Measurements from ENCODE around the gene RPS2.
A peak's percentile ranks its signal among the peaks of the same experiment; 100 is the strongest.
"Not testable (repeated sequence)": the region's sequence is repeated elsewhere in the genome, so short reads cannot be mapped to it uniquely, and the experiment has no call there.

The RPS2 gene

DNA sequence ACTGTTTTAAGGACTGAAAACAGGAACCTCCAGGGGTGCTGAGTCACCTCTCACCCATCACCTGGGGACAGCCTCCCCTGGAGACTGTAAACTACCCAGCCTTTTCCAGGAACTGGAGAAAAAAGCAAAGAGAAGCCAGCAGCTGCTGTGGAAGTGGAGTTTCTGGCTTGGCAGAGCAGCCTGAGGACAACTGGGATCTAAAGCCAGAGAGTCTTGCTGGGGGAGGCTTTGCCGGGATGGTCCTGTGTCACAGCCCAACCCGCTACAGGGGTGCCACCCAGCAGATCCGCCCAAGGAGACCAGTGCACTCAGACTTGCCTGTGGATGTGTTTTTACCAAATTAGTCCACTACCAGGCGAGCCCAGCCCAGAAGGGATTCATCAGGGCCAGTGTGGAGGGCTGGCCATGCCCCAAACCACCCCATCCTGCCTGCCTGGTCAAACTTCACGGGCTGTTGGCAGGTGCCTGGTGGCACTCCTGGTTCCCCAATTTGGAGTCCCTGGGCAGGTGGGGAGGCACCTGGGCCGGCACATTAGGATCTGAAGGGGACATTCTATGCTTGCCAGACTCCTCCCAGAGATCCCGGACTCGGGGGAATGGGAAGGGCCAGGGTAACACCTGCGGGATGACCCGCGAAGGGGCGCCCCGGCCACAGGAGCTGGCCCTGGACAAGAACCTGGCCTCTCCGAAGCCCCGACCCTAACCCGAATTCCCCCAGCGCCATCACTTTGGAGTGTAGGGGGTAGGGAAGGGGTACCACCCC lies 22.4 kb downstream of the RPS2 start:
- H3K4me2 ChIP-seq (ENCODE audit: low read length) = peak overlapping the region; percentile 90
- H2AFZ ChIP-seq (ENCODE audit: low read depth, low read length) = no peak overlapping the region
- peaks cover 27% of the 10 kb centered on the region for H3K36me3 ChIP-seq (replicated peaks; ENCODE audit: low read depth, low read length)
- peak overlapping the region; percentile 77 for H3K27ac ChIP-seq (ENCODE audit: low read length)
- H3K79me2 ChIP-seq (ENCODE audit: low read length) = peaks cover 19% of the 10 kb centered on the region
- H3K9me3 ChIP-seq (ENCODE audit: insufficient read depth, low read length) = no peaks in the 10 kb centered on the region
- peaks cover 15% of the 10 kb centered on the region for H4K20me1 ChIP-seq (ENCODE audit: insufficient read depth, low read length)
- H3K9ac ChIP-seq (ENCODE audit: low read length) = peak overlapping the region; percentile 86
- TF ChIP-seq, protein P1, sequence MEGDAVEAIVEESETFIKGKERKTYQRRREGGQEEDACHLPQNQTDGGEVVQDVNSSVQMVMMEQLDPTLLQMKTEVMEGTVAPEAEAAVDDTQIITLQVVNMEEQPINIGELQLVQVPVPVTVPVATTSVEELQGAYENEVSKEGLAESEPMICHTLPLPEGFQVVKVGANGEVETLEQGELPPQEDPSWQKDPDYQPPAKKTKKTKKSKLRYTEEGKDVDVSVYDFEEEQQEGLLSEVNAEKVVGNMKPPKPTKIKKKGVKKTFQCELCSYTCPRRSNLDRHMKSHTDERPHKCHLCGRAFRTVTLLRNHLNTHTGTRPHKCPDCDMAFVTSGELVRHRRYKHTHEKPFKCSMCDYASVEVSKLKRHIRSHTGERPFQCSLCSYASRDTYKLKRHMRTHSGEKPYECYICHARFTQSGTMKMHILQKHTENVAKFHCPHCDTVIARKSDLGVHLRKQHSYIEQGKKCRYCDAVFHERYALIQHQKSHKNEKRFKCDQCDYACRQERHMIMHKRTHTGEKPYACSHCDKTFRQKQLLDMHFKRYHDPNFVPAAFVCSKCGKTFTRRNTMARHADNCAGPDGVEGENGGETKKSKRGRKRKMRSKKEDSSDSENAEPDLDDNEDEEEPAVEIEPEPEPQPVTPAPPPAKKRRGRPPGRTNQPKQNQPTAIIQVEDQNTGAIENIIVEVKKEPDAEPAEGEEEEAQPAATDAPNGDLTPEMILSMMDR (IDR thresholded peaks at IDR 0.05; ENCODE audit: low read depth, low read length) = no peak
- no peak for TF ChIP-seq EZH2phosphoT487 (IDR thresholded peaks at IDR 0.05; ENCODE audit: low read depth)
- peaks cover 27% of the 10 kb centered on the region for H3K4me1 ChIP-seq (ENCODE audit: low read length)
- no peaks in the 10 kb centered on the region for H3K27me3 ChIP-seq (ENCODE audit: low read depth, low read length)
- peak overlapping the region; percentile 88 for H3K4me3 ChIP-seq (ENCODE audit: low read length)

DNA sequence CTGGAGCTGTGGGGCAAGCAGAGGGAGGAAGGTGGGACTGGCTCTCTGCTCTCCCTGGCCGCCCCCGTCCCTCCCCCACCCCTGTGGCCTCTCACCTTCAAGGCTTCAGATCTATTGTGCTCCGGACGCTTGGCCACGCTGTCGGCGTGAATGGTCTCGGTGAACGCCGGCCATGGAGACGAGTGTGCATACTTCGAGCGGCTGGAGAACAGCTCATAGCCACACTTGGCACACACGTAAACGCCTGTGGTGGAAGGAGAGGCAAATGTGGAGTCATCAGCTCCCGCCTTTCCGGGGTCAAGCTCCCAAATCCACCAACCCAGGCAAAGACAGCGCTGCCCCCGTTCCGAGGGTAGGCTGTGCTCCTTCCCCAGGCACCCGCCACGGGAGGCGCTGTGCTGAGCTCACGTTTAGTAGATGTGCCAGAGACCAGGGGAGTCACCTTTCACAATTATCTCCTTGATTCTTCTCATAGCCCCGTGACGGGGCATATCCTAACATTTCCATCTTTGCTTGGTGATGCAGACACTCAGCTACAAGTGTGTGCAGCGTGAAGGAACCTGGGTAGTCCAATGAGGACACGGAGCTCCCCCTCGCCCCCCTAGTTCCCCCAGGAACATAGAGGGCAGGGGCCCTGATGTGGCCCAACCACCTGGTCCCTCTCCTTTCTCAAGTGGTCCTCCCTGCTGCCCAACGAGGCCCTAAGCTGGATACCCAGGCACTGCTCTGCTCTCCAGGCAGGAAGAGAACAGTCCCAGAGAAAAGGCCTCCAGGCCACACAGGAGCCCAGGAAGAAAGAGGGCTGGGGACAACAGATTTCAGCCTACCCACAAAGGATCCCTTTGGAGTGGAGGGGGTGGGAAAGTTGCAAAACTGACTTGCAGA lies 23.2 kb downstream of the RPS2 start:
- Histone ChIP-seq H3K79me2 (ENCODE audit: low read length) (peaks cover 19% of the 10 kb centered on the region), H2AFZ (ENCODE audit: low read depth, low read length) (no peak overlapping the region)

DNA sequence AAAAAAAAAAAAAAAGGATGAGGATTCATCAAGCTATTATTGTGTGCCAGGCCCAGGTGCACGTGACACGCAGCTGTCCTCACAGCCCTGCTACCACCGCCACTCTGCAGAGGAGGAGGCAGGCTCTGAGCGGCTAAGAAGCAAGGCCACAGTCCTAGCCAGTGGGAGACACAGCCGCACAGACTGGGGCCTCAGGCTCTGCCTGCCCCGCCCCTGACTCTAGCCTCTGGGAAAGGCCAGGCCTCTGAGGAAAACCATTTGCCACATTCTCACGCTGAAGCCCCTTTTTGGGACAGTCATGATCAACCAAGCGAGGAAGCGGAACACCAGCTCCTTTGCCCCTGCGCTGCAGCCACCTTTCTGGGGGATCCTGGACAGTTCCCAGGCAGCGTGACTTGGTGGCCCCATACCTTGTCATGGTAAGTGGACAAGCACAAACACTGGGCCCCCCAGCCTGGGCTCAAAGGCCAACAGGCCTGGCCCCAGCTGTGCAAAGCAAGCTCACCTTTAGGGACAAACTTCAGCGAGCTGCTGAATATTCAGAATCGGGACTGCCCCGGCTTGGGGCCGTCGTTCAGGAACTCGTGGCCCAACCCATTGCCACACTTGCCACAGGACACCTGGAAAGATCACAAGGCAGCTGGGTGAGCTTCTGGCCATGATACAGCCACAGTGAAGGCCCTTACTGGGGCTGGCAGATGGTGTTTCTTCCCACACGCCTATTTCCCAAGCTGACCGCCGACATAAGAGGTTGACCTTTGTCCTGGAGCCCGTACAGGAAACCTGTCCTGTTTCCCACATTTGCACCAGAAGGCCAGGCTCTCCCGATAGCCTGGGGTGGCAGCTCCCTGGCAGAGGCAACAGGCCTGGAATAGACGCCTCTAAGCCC lies 24.1 kb downstream of the RPS2 start:
- Histone ChIP-seq H2AFZ (ENCODE audit: low read depth, low read length) (no peak overlapping the region), H3K4me1 (ENCODE audit: low read length) (peaks cover 27% of the 10 kb centered on the region), H3K36me3 (replicated peaks; ENCODE audit: low read depth, low read length) (peaks cover 32% of the 10 kb centered on the region), H3K79me2 (ENCODE audit: low read length) (peaks cover 19% of the 10 kb centered on the region), H3K9me3 (ENCODE audit: insufficient read depth, low read length) (no peaks in the 10 kb centered on the region), H4K20me1 (ENCODE audit: insufficient read depth, low read length) (peaks cover 15% of the 10 kb centered on the region), H3K9ac (ENCODE audit: low read length) (no peak overlapping the region), H3K4me3 (ENCODE audit: low read length) (peak overlapping the region; percentile 88; the same call in 1 of the 2 replicates), H3K27me3 (ENCODE audit: low read depth, low read length) (no peaks in the 10 kb centered on the region), H3K27ac (ENCODE audit: low read length) (peak overlapping the region; percentile 26; the same call in 1 of the 2 replicates), H3K4me2 (ENCODE audit: low read length) (peak overlapping the region; percentile 90)
- TF ChIP-seq EZH2phosphoT487 (IDR thresholded peaks at IDR 0.05; ENCODE audit: low read depth) = no peak
- TF ChIP-seq, protein P1 (IDR thresholded peaks at IDR 0.05; ENCODE audit: low read depth, low read length) = no peak

More for the DNA sequence above, 23.2 kb downstream of the RPS2 start:
- peak overlapping the region; percentile 88 for H3K4me3 ChIP-seq (ENCODE audit: low read length)
- TF ChIP-seq EZH2phosphoT487 (IDR thresholded peaks at IDR 0.05; ENCODE audit: low read depth) = no peak
- TF ChIP-seq, protein P1 (IDR thresholded peaks at IDR 0.05; ENCODE audit: low read depth, low read length) = peak; percentile 55
- H3K4me2 ChIP-seq (ENCODE audit: low read length) = peak overlapping the region; percentile 90
- H3K36me3 ChIP-seq (replicated peaks; ENCODE audit: low read depth, low read length) = peaks cover 32% of the 10 kb centered on the region
- peaks cover 15% of the 10 kb centered on the region for H4K20me1 ChIP-seq (ENCODE audit: insufficient read depth, low read length)
- peaks cover 27% of the 10 kb centered on the region for H3K4me1 ChIP-seq (ENCODE audit: low read length)
- no peaks in the 10 kb centered on the region for H3K27me3 ChIP-seq (ENCODE audit: low read depth, low read length)
- H3K9me3 ChIP-seq (ENCODE audit: insufficient read depth, low read length) = no peaks in the 10 kb centered on the region
- peak overlapping the region; percentile 86 for H3K9ac ChIP-seq (ENCODE audit: low read length)
- H3K27ac ChIP-seq (ENCODE audit: low read length) = peak overlapping the region; percentile 77

DNA sequence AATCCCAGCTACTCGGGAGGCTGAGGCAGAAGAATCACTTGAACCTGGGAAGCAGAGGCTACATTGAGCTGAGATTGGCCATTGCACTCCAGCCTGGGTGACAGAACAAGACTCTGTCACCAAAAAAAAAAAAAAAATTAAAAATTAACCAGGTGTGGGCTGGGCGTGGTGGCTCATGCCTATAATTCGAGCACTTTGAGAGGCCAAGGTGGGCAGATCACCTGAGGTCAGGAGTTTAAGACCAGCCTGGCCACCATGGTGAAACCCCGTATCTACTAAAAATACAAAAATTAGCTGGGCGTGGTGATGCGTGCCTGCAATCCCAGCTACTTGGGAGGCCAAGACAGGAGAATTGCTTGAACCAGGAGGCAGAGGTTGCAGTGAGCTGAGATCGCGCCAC lies 24.8 kb downstream of the RPS2 start:
- not testable (repeated sequence) for H3K9ac ChIP-seq (ENCODE audit: low read length); H3K27me3 ChIP-seq (ENCODE audit: low read depth, low read length); H3K9me3 ChIP-seq (ENCODE audit: insufficient read depth, low read length); H3K4me3 ChIP-seq (ENCODE audit: low read length); H2AFZ ChIP-seq (ENCODE audit: low read depth, low read length); H3K27ac ChIP-seq (ENCODE audit: low read length); H3K4me2 ChIP-seq (ENCODE audit: low read length)
- Histone ChIP-seq H3K4me1 (ENCODE audit: low read length) (peaks cover 27% of the 10 kb centered on the region), H3K79me2 (ENCODE audit: low read length) (peaks cover 19% of the 10 kb centered on the region), H4K20me1 (ENCODE audit: insufficient read depth, low read length) (peaks cover 15% of the 10 kb centered on the region), H3K36me3 (replicated peaks; ENCODE audit: low read depth, low read length) (peaks cover 32% of the 10 kb centered on the region)
